RPMI7951 (cell line): Measurements from ENCODE around the gene SORCS1. TPM values are rescaled to one million over a fixed set of nuclear protein-coding genes. Genes with fewer than 3 reads are reported as not detected.

Experiments
- DNase-seq: peaks from one replicate; pipeline ENCODE4 v3.0.0-alpha.2; 2012; ENCODE audit warnings: low read depth
- total RNA-seq: library from RNA; depleted of rRNA; stranded (reverse); fragments of >200 nt; shearing (Covaris generic); gene quantifications from 2 replicates; pipeline ENCODE4 v1.2.3, GENCODE V29; 2014

The SORCS1 gene
- total RNA-seq, 1 experiment from 2014 or later: under 0.01 TPM

GRCh38 chr10:106992055-106992454 is 172.5 kb downstream of the SORCS1 start:
- no peak for DNase-seq

- no peak for DNase-seq
Observed at GRCh38 chr10:106991091-106991490, 173.4 kb downstream of the SORCS1 start.

GRCh38 chr10:106987362-106987761 is 177.1 kb downstream of the SORCS1 start:
- no peak for DNase-seq

GRCh38 chr10:106982268-106982667 is 182.2 kb downstream of the SORCS1 start:
- no peak for DNase-seq

- DNase-seq: no peak
Observed at GRCh38 chr10:106981452-106982075, 182.9 kb downstream of the SORCS1 start.

GRCh38 chr10:106980495-106981451 is 183.7 kb downstream of the SORCS1 start:
- no peak for DNase-seq

- no peak for DNase-seq
Observed at GRCh38 chr10:106978756-106979155, 185.8 kb downstream of the SORCS1 start.

GRCh38 chr10:106973716-106974115 is 190.8 kb downstream of the SORCS1 start:
- no peak for DNase-seq

GRCh38 chr10:106973288-106973687 is 191.2 kb downstream of the SORCS1 start:
- DNase-seq: peak; percentile 21

- DNase-seq: no peak
Observed at GRCh38 chr10:106972381-106972780, 192.1 kb downstream of the SORCS1 start.

GRCh38 chr10:106971411-106971831 is 193.1 kb downstream of the SORCS1 start:
- DNase-seq: no peak

- no peak for DNase-seq
Observed at GRCh38 chr10:106967452-106967851, 197.1 kb downstream of the SORCS1 start.

GRCh38 chr10:106960812-106961211 is 203.7 kb downstream of the SORCS1 start:
- DNase-seq: no peak

GRCh38 chr10:106959521-106959920 is 205.0 kb downstream of the SORCS1 start:
- DNase-seq: no peak

- no peak for DNase-seq
Observed at GRCh38 chr10:106958589-106959361, 205.7 kb downstream of the SORCS1 start.

- DNase-seq: no peak
Observed at GRCh38 chr10:106957823-106958588, 206.5 kb downstream of the SORCS1 start.

GRCh38 chr10:106956216-106956915 is 208.1 kb downstream of the SORCS1 start:
- DNase-seq: no peak

GRCh38 chr10:106955133-106955532 is 209.4 kb downstream of the SORCS1 start:
- no peak for DNase-seq

GRCh38 chr10:106952033-106952432 is 212.5 kb downstream of the SORCS1 start:
- no peak for DNase-seq

- DNase-seq: no peak
Observed at GRCh38 chr10:106949680-106950478, 214.6 kb downstream of the SORCS1 start.
